ENCODE measurements around the gene SLC25A10.

The SLC25A10 gene

DNA sequence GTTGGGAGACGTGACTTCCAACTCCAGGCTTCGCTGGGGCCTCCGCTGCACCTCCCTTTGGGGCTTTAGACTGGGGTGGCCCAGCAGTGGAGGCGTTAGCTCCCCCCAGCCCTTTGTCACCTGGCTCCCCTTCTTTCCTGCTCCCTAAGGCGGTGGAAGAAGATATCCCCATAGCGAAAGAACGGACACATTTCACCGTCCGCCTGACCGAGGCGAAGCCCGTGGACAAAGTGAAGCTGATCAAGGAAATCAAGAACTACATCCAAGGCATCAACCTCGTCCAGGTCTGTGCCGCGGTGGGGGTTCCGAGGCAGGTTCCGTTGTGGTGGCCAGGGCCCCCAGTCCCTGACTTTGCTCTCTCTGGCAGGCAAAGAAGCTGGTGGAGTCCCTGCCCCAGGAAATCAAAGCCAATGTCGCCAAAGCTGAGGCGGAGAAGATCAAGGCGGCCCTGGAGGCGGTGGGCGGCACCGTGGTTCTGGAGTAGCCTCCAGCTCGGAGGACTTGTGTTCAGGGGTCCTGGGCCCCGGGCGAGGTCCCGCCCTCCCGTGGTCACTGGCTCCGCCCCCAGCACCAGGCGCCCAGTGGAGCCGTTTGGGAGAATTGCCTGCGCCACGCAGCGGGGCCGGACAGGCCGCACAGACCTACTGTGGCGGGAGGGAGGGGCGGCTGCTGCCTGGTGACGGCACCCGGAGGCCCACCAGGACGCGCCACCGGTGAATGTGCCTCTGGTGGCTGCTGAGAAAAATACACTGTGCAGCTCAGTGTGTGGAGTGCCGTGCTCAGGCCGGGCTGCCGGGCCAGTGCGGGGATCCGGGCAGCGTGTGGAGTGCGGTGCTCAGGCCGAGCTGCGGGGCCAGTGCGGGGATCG lies 5.1 kb upstream of the SLC25A10 start:
- DNase-seq = no peak

DNA sequence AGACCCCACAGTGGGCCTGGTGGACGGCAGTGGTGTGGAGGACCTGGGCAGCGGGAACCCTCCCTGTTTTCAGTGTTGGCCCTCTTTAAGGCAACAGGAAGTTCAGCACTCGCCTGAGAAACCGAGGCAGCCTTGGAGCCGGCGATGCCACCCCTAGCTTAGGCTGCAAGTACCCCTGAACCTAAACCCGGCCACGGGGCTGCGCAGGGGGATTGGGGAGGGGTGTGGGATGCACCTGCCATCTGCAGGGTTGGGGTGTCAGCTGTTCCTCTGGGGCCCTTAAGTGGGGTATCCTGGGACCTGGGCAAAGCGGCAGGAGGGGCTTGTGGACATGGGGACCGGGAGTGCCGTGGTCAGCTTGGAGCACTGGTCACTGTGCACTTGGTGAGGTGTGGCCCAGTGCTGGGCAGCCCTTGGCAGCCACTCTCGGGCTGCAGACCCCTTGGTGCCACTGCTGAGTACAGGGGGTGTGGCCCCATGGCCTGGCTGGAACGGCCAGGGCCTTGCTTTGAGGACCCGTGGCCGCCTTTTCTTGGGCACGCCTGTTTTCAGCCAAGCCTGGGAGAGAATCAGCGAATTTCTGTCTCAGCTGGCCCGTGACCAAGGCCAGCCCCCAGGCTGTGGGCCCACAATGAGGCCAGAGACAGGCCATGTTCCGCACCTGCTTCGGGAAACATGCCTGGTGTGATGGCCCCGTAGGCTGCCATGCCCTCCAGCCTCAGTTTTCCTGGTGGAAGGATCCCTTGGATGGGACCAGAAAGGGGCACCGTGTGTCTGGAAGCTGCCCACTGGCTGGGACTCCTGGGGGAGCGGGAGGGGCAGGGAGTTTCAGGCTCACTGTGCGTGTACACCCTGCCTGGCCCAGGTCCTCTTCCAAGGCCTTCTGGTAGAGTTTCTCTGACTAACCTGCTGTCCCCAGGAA lies 4.1 kb upstream of the SLC25A10 start:
- DNase-seq = no peak

DNA sequence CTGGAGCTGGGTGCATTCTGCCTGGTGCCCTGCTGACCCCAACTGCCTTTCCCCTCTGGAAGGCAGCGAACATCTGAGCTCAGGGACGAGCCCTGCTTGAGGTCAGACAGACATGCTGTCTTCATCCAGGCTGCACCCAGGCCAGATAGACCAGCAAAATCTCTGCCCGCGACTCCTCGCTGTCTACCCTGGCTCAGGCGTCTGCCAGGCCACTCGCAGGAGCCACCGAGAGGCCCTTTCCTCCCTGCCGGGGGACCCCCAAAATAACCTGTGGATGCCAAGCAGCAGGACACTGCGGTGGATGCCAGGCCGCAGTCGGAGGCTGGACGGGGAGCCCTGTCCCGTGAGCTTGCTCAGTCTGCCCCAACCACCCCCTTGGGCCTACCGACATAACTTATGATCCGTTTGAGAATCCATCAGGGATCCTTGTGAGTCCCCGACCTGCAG lies 3.3 kb upstream of the SLC25A10 start:
- DNase-seq = no peak

DNA sequence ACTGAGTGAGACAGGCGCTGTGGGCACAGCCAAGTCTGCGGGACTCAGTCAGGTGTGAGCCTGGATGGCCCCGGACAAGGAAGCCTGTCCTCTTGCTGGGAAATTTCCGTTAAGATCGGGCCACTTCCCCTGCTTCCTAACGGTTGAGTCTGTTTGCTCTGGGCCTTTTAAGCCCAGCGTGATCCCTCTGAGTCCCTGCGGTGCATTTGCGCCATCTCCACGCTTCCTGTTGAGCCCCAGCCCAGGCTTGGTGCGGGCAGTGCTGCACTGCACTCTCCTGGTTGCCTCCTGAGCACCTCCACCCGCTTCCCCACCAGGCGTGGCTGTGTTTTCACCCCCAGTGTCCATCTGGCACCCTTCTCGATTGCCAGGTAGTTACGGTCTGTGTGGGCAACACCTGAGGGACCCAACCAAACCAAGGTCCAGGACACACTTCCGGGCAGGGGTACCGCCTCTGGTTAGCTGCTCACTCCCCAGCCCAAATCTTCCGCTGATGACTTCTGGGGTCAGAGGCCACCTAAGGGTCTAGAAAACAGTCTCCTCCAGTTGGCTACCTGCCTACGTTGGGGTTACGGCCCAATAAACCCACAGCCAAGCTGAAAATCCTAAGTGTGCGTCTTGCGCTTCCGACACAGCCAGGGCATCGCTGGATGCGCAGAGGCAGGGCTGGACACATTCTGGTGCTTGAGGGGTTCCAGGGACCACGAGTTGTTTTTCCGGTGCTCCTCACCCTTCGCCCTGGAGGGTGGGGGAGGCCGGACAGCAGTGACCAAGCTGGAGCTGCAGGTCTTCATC lies 1.4 kb upstream of the SLC25A10 start:
- DNase-seq = no peak

DNA sequence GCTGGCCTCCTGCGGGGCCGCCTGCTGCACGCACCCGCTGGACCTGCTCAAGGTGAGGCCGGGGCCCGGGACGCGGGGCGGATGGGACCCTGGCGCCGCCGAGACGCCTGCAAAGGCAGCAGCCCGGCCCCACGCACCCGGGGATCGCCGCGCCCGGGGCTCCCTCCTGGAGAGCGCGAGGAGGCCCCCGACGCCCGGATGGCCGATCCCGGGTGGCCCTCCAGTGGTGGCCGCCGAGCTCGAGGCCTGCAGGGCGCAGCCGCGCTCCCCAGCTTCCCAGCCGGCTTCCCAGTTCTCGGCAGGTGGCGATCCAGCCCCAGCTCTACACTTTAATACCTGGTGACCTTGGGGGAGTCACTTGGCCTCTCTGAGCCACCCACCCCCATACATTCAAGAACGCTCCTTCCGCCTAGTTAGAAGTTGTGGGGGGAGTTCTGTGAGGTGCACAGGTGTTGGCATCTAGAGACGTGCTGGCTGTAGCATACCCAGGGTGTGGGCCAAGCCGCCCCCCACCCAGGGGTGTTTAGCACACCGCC lies 452 bp downstream of the SLC25A10 start:
- no peak for DNase-seq

DNA sequence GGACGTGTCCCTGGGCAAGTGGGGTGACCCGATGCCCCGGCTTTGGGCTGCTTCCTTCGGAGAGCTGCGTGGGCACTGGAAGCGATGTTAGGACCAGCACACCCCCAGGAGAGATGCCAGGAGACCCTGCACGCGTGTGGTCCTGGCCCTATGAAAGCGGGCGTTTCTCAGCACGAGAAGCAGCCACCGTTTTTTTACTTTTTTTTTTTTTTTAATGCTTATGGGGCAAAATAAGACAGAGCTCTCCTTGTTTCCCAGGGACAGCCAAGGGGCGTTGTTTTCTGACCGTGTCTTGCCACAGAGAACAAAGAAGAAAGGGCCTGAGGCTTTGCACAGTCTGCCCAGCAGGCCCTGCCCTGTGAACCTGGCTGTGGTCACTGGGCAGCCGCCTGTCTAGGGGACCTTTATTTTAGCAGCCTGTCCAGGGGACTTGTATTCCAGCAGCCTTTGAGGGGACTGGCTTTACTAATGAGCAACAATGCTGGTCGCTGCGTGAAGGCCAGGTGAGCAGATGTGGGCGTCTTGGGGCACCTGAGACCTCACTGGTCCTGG lies 996 bp downstream of the SLC25A10 start:
- DNase-seq = no peak

DNA sequence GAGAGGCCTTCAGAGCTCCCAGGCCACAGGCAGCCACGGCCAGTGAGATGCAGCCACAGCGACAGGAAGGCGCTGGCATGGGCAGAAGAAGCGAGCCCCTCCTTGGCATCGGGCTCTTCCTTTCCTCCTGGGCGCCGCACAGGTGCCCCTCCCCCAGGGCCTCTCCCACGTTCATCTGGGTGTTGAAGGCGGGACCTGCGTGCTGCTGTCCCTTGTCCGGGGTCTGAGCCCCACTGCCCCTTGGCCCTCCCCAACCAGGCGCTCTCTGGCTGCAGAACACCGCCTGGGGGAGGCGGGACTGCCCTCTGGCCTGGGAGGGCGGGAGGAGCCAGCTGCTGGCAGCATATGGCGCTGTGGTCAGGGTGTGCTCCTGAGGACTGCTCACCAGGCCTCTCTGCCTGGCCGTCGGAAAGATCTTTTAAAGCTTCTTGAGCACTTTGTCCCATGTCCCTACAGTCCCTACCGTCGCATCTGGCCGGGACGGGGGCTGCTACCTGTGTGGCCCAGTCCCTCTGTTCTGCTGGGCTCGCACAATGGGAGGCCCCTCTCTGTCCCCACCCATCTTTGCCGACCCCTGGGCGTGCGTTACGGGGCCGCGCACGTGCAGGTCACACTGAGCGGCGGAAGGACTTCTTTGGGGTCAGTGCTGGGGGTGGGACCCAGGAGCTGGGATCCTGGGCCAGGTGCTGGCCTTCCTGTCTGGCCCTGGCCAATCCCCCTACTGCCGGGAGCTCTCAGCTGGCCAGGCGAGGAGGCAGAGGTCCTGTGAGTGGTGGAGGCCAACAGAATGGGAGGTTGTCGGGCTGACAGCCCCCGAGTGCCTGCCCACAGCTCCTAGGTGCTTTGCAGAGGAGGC lies 1.7 kb downstream of the SLC25A10 start:
- DNase-seq = no peak

DNA sequence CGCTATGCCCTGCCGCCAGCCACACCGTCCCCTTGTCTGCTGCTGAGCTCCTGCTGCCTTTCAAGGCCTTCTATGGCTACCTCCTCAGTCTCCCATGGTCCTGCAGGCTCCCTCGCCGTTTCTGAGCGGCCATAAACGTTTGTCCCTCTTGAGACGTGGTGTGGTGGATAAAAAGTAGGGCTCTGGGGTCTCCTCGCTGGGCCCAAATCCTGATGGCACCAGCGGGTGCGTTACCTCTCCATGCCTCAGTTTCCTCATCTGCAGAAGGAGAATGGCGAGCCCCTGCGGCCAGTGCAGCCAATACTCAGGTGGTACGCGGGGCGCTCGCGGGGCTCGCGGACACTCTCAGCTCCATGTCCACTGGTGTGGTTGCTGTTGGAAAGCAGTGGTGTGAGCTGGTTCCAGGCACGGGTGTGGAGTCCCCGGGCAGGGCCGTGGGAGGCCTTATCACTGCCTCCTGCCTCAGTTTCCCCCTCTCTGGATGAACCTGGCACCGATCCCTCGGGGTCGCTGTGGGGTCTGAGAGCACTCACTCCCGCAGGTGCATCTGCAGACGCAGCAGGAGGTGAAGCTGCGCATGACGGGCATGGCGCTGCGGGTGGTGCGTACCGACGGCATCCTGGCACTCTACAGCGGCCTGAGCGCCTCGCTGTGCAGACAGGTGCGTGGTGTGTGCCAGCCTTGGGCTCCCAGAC lies 2.5 kb downstream of the SLC25A10 start:
- DNase-seq = no peak

DNA sequence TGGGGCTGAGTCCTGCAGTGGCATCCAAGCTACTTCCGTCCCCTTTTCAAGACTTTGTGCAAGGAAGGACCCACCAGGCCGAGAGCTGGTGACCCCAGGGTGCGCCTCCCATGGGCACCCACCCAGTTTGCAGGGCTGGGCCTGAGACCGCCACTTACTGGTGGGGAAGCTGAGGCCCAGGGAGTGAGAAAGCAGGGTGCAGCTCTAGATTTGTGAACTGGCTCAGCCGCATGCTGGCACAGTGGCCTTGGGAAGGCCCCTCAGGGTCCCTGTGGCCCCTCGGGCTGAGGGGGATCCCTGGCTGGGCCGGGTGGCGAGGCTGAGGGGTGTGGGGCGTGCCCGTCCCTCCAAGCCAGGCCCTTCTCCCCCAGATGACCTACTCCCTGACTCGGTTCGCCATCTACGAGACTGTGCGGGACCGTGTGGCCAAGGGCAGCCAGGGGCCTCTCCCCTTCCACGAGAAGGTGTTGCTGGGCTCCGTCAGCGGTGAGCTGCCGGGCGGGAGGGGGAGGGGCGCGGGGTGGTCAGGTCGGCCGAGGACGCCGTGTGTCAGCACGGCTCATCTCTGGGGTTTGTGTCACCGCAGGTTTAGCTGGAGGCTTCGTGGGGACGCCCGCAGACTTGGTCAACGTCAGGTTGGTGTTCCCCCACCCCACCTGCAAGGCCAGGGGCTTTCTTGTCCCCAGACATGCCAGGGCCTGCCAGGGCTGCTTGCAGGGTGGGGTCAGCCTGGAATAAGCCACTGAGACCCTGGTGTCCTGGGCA lies 3.2 kb downstream of the SLC25A10 start:
- no peak for DNase-seq

DNA sequence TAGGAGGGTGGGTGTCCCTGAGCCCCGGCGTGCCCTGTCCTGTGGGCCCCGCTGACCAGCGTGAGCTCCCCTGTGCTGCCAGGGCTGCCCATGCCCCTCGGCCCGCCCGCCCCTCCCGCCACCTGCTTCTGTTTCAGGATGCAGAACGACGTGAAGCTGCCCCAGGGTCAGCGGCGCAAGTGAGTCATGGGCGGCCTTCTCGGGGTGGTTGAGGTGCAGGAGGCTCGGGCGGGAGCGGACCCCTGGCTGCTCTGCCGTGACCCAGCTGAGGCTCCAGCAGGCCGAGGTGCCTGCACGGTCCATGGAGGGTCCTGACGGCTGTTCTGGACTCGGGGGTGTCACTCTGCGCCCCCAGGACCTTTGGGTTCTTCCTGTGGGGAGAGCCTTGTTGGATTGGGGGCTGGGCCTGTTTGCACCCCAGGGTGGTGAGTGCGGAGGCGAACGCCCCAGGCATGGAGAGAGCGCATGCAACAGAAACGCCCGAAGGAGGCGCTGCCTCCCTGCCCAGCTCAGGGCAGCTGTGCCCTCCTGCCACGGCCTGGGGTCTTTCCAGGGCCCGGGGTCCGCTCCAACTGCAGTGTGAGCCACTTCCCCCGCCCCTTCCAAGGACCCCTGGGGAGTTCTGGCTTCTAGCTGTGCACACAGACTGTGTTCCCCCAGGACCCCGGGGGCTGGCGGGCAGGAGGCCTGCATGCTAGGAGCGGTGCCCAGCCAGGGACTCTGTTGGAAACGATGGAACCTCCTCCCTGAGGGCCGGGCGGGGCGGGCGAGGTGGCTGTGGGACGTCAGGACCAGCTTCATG lies 4.0 kb downstream of the SLC25A10 start:
- DNase-seq = no peak

DNA sequence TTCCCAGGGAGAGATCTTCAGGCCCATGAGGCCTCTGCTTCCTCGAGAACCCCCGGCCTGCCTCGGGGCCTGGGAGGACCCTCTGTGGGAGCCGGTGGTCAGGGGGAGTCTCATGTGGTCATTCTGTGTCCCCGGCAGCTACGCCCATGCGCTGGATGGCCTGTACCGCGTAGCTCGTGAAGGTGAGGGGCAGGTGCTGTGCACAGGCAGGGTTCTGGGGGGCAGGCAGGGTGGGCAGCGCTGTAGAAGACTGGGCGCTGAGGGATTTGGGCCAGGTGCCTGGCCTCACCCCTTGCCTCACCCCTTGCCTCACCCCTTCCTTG lies 4.6 kb downstream of the SLC25A10 start:
- no peak for DNase-seq

DNA sequence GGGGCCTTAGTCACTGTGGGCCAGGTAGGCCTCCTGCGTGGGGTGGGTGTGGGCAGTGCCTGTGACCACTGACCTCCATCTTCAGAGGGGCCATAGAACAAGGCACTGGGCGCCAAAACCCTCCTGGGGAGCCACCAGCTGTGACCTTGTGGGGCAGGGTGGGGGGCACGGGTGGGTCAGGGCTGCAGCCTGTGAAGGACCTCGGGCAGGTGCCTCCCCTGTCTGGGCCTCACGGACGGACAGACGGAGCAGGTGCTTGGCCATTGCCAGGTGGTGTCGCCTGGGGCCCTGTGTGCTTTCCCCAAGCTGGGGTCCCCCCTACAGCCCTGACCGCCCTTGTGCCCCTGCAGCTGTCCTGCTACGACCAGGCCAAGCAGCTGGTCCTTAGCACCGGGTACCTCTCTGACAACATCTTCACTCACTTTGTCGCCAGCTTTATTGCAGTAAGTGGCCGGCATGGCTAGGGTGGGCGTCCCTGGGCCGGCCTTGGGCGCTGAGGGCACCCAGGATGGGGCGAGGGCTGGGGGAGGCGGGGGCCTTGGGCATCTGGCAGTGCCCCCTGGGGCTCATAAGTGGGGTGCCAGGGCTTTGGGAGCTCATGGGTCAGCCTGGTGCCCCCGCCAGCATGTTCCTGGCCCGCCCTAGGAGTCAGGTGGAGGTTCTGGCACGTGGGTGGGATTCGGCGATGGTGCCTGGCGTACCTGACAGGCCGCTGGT lies 5.1 kb downstream of the SLC25A10 start:
- no peak for DNase-seq

DNA sequence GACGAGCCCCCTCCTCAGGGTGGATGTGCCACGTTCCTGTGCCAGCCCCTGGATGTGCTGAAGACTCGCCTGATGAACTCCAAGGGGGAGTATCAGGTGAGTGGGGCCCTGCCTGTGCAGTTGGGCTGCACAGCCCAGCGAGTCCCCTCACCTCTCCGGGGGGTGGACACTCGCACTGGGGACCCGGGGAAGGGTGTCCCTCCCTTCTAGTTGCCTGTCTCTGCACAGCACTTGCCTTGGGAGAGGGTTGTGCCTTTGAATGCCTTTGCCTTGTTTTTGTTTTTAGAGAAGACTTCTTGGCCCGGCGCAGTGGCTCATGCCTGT lies 5.6 kb downstream of the SLC25A10 start:
- no peak for DNase-seq

DNA sequence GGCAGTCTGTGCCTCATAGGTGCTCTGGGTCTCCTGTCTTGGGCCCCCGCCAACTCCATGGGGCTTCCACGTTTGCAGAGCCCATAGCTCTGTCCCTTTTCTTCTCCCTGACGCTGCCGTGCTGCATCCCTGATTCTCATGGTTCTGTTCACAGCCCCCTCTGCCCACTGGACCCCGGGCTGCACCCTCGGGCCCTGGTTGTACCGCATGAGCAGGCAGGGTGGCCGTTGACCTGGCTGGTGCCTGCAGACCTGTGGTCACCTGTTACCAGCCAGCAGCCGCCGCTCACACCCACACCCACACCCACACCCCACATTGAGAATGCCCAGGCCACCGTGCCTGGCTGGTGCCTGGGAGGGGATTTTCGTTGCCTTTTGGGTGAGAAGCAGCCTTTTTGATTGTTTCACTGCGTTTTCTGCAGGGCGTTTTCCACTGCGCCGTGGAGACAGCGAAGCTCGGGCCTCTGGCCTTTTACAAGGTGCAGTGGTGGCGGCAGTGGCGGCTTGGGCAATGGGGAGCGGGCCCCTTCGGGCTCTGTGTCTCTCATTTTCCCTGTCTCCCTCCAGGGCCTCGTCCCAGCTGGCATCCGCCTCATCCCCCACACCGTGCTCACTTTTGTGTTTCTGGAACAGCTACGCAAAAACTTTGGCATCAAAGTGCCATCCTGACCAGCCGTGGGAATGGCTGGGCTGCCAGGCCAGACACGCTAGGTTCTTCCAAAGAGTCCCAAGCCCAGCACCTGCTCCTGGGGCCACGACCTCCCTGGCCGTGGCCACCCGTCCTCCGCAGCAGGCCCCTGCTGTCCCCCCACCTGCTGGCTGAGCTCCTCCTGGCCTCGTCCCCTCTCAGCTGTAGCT lies 7.6 kb downstream of the SLC25A10 start:
- no peak for DNase-seq

DNA sequence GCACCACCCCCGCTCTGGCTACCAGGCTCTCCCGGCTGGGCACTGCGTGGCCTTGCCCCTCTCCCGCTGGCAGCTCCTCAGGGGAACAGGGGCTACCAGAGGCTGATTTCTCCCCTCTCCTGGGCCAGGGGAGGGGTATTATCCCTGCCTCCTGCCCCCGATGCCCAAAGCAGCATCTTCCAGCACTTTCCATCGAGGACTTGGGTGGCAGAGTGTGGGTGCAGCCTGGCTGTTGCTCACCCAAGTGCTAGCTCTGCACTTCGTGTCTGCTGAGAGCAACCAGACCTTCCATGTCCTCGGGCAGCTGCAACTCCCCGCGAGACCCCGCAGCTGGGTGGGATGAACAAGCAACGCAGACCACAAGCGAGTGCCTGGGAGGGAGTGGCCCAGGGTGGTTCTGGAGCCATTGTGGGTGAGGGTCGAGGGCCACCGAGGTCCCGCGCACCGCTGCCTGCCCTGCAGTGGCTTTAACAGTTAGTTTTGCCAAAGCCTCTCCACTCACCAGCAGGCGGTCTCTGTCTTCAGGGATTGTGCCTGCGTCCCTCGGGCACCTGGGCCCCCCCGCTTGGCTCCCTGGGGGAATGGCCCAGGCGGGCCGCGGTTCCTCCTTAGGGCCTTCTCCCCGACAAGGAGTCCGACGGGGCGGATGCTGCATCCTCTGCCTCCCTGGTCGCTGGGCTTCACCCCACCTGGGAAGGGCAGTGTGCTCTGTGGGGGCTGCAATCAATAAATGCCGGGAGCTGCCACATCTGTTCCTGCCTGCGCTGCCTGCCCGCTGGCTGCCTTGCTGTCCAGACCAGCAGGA lies 8.4 kb downstream of the SLC25A10 start:
- DNase-seq = no peak

DNA sequence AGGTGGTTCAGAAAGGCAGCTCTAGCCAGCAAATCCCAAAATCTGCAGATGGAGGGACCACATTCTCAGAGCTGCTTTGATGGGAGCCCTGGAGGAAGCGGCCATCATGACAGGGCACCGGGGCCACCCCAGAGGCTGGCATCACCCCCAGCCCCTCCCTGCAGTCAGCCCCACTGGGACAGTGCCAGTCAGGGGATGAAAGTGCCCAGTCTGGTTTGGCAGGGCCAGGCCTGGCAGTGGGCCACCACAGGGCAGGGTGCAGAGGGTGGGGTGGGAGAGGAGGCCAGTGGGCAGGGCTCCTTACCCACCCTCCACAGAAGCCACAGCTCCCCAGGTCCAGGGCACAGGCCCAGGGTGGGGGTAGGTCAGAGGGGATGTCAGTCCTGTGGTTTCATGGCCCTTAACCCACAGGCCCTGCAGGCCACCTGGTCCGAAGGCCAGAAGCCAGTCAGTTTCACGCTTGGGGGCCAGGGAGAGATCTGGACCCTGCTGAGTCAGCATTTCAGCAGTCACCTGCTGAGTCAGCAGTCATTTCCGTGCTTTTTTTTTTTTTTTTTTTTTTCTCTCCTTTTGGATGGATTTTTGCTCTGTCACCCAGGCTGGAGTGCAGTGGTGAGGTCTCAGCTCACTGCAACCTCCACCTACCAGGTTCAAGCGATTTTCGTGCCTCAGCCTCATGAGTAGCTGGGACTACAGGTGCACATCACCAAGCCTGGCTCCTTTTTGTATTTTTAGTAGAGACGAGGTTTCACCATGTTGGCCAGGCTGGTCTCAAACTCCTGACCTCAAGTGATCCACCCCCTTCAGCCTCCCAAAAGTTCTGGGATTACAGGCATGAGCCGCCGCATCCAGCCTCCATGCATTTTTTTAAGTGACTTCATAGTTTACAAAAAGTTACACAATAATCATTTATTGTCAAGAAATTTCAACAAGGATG lies 10.4 kb downstream of the SLC25A10 start:
- no peak for DNase-seq
